ENCODE results near the gene PADI1.

The PADI1 gene

DNA sequence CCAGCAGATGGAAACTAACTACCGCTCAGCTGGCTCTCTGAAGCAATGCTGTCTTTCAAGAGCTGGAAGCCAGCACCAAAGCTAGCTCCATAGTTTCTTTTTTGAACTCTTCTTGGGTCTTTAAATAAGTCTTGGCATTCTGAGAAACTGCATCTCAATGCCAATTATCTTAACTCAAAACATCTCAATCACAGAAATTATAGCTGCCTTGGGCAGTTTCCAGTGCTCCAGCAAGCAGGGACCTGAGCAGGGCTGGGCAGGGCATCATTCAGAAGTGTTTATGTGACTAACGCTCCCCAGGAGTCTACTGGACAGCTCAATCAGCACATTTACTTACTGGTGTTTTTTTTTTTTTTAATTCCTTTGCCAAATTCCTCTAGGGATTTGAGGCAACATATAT, 84.8 kb downstream of the PADI1 start:
- Mint-ChIP-seq H3K36me3 (ENCODE audit: low read depth) (no peaks in the 10 kb centered on the region), H3K9me3 (no peaks in the 10 kb centered on the region), H3K4me3 (no peak overlapping the region), H3K4me1 (peaks cover 21% of the 10 kb centered on the region), H3K27ac (peak overlapping the region; percentile 39), H3K27me3 (ENCODE audit: low read depth, poor library complexity) (peaks cover 26% of the 10 kb centered on the region)
- TF ChIP-seq, protein P1, sequence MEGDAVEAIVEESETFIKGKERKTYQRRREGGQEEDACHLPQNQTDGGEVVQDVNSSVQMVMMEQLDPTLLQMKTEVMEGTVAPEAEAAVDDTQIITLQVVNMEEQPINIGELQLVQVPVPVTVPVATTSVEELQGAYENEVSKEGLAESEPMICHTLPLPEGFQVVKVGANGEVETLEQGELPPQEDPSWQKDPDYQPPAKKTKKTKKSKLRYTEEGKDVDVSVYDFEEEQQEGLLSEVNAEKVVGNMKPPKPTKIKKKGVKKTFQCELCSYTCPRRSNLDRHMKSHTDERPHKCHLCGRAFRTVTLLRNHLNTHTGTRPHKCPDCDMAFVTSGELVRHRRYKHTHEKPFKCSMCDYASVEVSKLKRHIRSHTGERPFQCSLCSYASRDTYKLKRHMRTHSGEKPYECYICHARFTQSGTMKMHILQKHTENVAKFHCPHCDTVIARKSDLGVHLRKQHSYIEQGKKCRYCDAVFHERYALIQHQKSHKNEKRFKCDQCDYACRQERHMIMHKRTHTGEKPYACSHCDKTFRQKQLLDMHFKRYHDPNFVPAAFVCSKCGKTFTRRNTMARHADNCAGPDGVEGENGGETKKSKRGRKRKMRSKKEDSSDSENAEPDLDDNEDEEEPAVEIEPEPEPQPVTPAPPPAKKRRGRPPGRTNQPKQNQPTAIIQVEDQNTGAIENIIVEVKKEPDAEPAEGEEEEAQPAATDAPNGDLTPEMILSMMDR (IDR thresholded peaks at IDR 0.05), result no peak
- no peak for DNase-seq

GRCh38 chr1:17290553-17290952, 85.6 kb downstream of the PADI1 start:
- Mint-ChIP-seq H3K27ac (no peak overlapping the region), H3K9me3 (no peaks in the 10 kb centered on the region), H3K4me1 (peaks cover 21% of the 10 kb centered on the region), H3K36me3 (ENCODE audit: low read depth) (no peaks in the 10 kb centered on the region), H3K27me3 (ENCODE audit: low read depth, poor library complexity) (peaks cover 24% of the 10 kb centered on the region), H3K4me3 (no peak overlapping the region)
- TF ChIP-seq, protein P1 (IDR thresholded peaks at IDR 0.05), result no peak
- no peak for DNase-seq

DNA sequence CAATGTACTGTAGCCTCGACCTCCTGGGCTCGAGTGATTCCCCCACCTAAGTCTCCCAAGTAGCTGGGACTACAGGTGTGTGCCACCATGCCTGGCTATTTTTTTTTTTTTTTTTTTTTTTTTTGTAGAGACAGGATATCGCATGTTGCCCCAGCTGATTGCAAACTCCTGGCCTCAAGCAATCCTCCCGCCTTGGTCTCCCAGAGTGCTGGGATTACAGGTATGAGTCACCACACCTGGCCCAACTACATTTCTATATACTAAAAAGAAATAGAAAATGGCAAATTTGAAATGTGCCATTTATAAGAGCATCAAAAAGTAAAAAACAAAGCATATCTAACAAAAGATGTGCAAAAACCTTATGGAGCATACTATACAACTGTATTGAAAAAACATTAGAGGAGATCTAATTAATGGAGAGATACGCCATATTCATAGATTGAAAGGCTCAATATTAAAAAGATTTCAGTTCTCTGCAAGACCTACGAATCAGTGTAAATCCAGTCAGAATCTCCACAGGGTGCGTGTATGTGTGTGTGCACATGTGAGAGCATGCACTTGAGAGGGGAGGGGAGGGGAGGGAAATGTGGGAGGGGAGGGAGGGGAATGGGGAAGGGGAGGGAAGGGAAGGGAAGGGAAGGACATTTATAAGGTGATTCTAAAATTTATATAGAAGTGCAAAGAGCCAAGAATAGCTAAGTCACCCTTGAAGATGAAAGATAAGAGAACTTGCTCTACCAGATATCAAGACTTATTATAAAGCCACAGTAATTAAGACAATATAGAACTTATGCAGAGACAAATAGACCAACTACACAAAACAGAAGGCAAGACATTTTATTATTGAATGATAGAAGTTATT, 87.6 kb downstream of the PADI1 start:
- no peak for DNase-seq
- Mint-ChIP-seq H3K4me1 (peaks cover 21% of the 10 kb centered on the region), H3K9me3 (no peaks in the 10 kb centered on the region), H3K27me3 (ENCODE audit: low read depth, poor library complexity) (peaks cover 22% of the 10 kb centered on the region), H3K4me3 (no peak overlapping the region), H3K36me3 (ENCODE audit: low read depth) (no peaks in the 10 kb centered on the region), H3K27ac (no peak overlapping the region)
- TF ChIP-seq, protein P1 (IDR thresholded peaks at IDR 0.05), result no peak

DNA sequence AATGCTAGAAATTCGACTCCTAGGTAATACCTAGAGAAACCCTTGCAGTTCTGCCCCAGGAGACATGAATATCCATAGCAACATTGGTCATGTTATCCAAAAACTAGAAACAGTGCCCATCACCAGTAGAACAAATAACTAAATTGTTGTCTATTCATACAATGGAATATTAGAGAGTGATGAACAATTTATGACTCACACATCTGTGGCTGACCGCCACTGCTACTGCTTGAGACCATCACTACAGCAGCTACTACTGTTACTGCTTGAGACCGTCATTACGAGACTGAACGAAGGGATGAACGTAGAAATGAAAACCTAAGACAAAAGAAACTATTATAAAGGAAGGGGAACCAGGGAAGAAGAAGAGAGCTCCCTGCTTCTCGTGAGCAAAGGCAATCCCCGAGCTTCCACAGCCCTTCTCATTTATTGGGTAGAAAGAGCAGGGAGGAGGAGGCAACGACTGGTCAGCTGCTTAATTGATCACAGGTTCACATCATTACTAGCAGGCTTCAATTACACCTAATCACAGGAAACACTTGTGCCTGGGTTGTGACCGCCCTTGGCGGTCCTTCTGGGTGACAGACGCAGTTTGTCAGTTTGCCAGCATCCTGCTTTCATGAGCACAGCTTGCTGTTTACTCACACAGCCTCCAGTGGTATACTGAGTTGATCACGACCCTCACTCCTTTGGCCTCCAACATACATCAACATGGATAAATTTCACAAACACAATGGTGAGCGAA, 88.9 kb downstream of the PADI1 start:
- TF ChIP-seq, protein P1 (IDR thresholded peaks at IDR 0.05), result no peak
- no peaks in the 10 kb centered on the region for H3K36me3 Mint-ChIP-seq (ENCODE audit: low read depth)
- peak overlapping the region; percentile 10 for H3K27ac Mint-ChIP-seq
- no peak overlapping the region for H3K4me3 Mint-ChIP-seq
- H3K27me3 Mint-ChIP-seq (ENCODE audit: low read depth, poor library complexity), result peaks cover 22% of the 10 kb centered on the region
- DNase-seq, result no peak
- H3K9me3 Mint-ChIP-seq, result peaks cover 2% of the 10 kb centered on the region
- H3K4me1 Mint-ChIP-seq, result peaks cover 21% of the 10 kb centered on the region

DNA sequence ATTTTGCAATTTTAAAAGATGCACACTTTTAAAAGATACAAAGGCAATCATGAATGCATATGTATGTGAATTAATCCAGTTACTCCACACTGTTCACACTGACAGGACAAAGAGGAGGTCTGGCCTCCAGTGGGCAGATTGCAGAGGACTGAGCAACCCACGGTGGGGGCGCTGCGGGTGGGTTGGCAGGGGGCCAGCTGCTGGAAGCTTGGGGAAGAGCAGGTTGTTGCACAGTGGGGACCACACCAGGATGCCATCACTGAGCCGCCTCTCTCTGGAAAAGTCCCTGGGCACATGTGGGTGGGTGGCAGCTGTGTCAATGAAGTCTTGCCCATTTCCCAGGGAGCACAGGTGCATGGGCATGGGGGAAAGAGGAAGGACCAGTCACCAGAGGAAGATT, 90.4 kb downstream of the PADI1 start:
- TF ChIP-seq, protein P1 (IDR thresholded peaks at IDR 0.05), result no peak
- peaks cover 9% of the 10 kb centered on the region for H3K9me3 Mint-ChIP-seq
- DNase-seq, result no peak

More for the DNA sequence above, 90.4 kb downstream of the PADI1 start:
- Mint-ChIP-seq H3K36me3 (ENCODE audit: low read depth) (no peaks in the 10 kb centered on the region), H3K4me3 (no peak overlapping the region), H3K27me3 (ENCODE audit: low read depth, poor library complexity) (peaks cover 19% of the 10 kb centered on the region), H3K27ac (no peak overlapping the region), H3K4me1 (peaks cover 15% of the 10 kb centered on the region)

All from nephron progenitor cell (in vitro differentiated cells).